ENCODE measurements around the gene ZNF33A.
"Not testable (repeated sequence)": the region's sequence is repeated elsewhere in the genome, so short reads cannot be mapped to it uniquely, and the experiment has no call there.

The ZNF33A gene

GRCh38 chr10:38038107-38038931 lies 27.8 kb downstream of the ZNF33A start:
- peaks cover 41 to 83% (median 64%) of the 10 kb centered on the region in 11 experiments for H3K36me3 ChIP-seq
- H3K9me3 ChIP-seq (replicated peaks in 1 of 11): peaks cover 0 to 35% (median 16%) of the 10 kb centered on the region in 11 experiments; a peak in 15 of 22 replicates
- H3K9ac ChIP-seq: peak overlapping the region; percentile 64 to 74 (median 70)
- peak overlapping the region; percentile 53 to 81 (median 77) for H3K27ac ChIP-seq
- H3K4me1 ChIP-seq: peaks cover 0 to 33% (median 14%) of the 10 kb centered on the region in 10 experiments; a peak in 16 of 20 replicates
- H4K20me1 ChIP-seq: no peaks in the 10 kb centered on the region
- H3K4me2 ChIP-seq: peak overlapping the region; percentile 50 to 98 (median 77)
- TF ChIP-seq Cebpa-rat (IDR thresholded peaks at IDR 0.05): no peak
- H3K4me3 ChIP-seq: peak overlapping the region; percentile 51 to 65 (median 57)
- no peaks in the 10 kb centered on the region for H3K27me3 ChIP-seq

- no peak for TF ChIP-seq Cebpa-rat (IDR thresholded peaks at IDR 0.05)
- Histone ChIP-seq H3K9ac (peak overlapping the region in 7 of 11 experiments; percentile 34 to 74 (median 70); a peak in 13 of 22 replicates), H3K9me3 (replicated peaks in 1 of 11) (peaks cover 0 to 35% (median 16%) of the 10 kb centered on the region in 11 experiments; a peak in 15 of 22 replicates), H3K4me2 (peak overlapping the region in 10 of 11 experiments; percentile 50 to 98 (median 76); a peak in 18 of 22 replicates), H3K27me3 (no peaks in the 10 kb centered on the region), H3K4me3 (peak overlapping the region in 6 of 10 experiments; percentile 51 to 62 (median 57); a peak in 11 of 20 replicates), H3K27ac (peak overlapping the region; percentile 53 to 81 (median 77); a peak in 21 of 22 replicates), H3K36me3 (peaks cover 36 to 83% (median 64%) of the 10 kb centered on the region in 11 experiments), H3K4me1 (peaks cover 0 to 33% (median 14%) of the 10 kb centered on the region in 10 experiments; a peak in 16 of 20 replicates), H4K20me1 (no peaks in the 10 kb centered on the region)
Measured at GRCh38 chr10:38038932-38039245, 28.4 kb downstream of the ZNF33A start.

- no peak overlapping the region for H3K4me3 ChIP-seq
- H3K9ac ChIP-seq: no peak overlapping the region
- no peaks in the 10 kb centered on the region for H3K27me3 ChIP-seq
- no peaks in the 10 kb centered on the region for H4K20me1 ChIP-seq
- H3K27ac ChIP-seq: no peak overlapping the region
- peaks cover 32 to 66% (median 53%) of the 10 kb centered on the region in 11 experiments for H3K9me3 ChIP-seq (replicated peaks in 1 of 11)
- TF ChIP-seq Cebpa-rat (IDR thresholded peaks at IDR 0.05): no peak
- H3K4me2 ChIP-seq: no peak overlapping the region
- H3K36me3 ChIP-seq: peaks cover 57 to 89% (median 75%) of the 10 kb centered on the region in 11 experiments
- H3K4me1 ChIP-seq: peaks cover 0 to 16% (median 7%) of the 10 kb centered on the region in 10 experiments; a peak in 10 of 20 replicates
Measured at GRCh38 chr10:38043516-38043915, 33.0 kb downstream of the ZNF33A start.

GRCh38 chr10:38045129-38045528 lies 34.7 kb downstream of the ZNF33A start:
- peaks cover 36 to 68% (median 58%) of the 10 kb centered on the region in 11 experiments for H3K9me3 ChIP-seq (replicated peaks in 1 of 11)
- no peak overlapping the region for H3K4me3 ChIP-seq
- H3K36me3 ChIP-seq: peaks cover 62 to 88% (median 80%) of the 10 kb centered on the region in 11 experiments
- H3K27me3 ChIP-seq: no peaks in the 10 kb centered on the region
- no peaks in the 10 kb centered on the region for H4K20me1 ChIP-seq
- no peak overlapping the region for H3K4me2 ChIP-seq
- H3K9ac ChIP-seq: no peak overlapping the region
- TF ChIP-seq Cebpa-rat (IDR thresholded peaks at IDR 0.05): no peak
- H3K4me1 ChIP-seq: peaks cover 0 to 11% (median 2%) of the 10 kb centered on the region in 10 experiments; a peak in 7 of 20 replicates
- H3K27ac ChIP-seq: no peak overlapping the region

- H3K9me3 ChIP-seq (replicated peaks in 1 of 11): peaks cover 55 to 71% (median 69%) of the 10 kb centered on the region in 11 experiments
- H3K36me3 ChIP-seq: peaks cover 52 to 83% (median 79%) of the 10 kb centered on the region in 11 experiments
Measured at GRCh38 chr10:38047666-38048065, 37.2 kb downstream of the ZNF33A start.

GRCh38 chr10:38050212-38050611 lies 39.7 kb downstream of the ZNF33A start:
- Histone ChIP-seq H3K4me3 (no peak overlapping the region), H3K9me3 (replicated peaks in 1 of 11) (peaks cover 66 to 84% (median 78%) of the 10 kb centered on the region in 11 experiments), H3K9ac (no peak overlapping the region), H4K20me1 (no peaks in the 10 kb centered on the region), H3K4me2 (peak overlapping the region in 3 of 11 experiments; percentile 7 to 37 (median 34); a peak in 5 of 22 replicates), H3K27me3 (no peaks in the 10 kb centered on the region), H3K4me1 (peaks cover 0 to 13% (median 4%) of the 10 kb centered on the region in 10 experiments; a peak in 7 of 20 replicates), H3K36me3 (peaks cover 61 to 83% (median 80%) of the 10 kb centered on the region in 11 experiments), H3K27ac (no peak overlapping the region)
- TF ChIP-seq Cebpa-rat (IDR thresholded peaks at IDR 0.05): no peak

More at GRCh38 chr10:38047666-38048065, 37.2 kb downstream of the ZNF33A start:
- Histone ChIP-seq H3K4me1 (peaks cover 0 to 13% (median 4%) of the 10 kb centered on the region in 10 experiments; a peak in 7 of 20 replicates), H3K4me2 (no peak overlapping the region), H3K4me3 (no peak overlapping the region), H3K27me3 (no peaks in the 10 kb centered on the region), H4K20me1 (no peaks in the 10 kb centered on the region), H3K27ac (no peak overlapping the region), H3K9ac (no peak overlapping the region)
- TF ChIP-seq Cebpa-rat (IDR thresholded peaks at IDR 0.05): no peak

- no peak overlapping the region for H3K27ac ChIP-seq
- H3K9ac ChIP-seq: no peak overlapping the region
- H3K36me3 ChIP-seq: peaks cover 72 to 96% (median 88%) of the 10 kb centered on the region in 11 experiments
- no peak for TF ChIP-seq Cebpa-rat (IDR thresholded peaks at IDR 0.05)
- H3K4me1 ChIP-seq: peaks cover 0 to 13% (median 4%) of the 10 kb centered on the region in 10 experiments; a peak in 7 of 20 replicates
- no peaks in the 10 kb centered on the region for H4K20me1 ChIP-seq
- peaks cover 76 to 92% (median 85%) of the 10 kb centered on the region in 11 experiments for H3K9me3 ChIP-seq (replicated peaks in 1 of 11)
- no peak overlapping the region for H3K4me2 ChIP-seq
- H3K27me3 ChIP-seq: no peaks in the 10 kb centered on the region; a peak in 1 of 22 replicates
- peak overlapping the region in 6 of 10 experiments; percentile 11 to 57 (median 20); a peak in 4 of 20 replicates for H3K4me3 ChIP-seq
Measured at GRCh38 chr10:38054361-38054797, 43.9 kb downstream of the ZNF33A start.

GRCh38 chr10:38055274-38055894 lies 44.9 kb downstream of the ZNF33A start:
- H3K27ac ChIP-seq, H3K4me2 ChIP-seq, H4K20me1 ChIP-seq, H3K4me1 ChIP-seq, H3K9ac ChIP-seq, H3K27me3 ChIP-seq: not testable (repeated sequence)
- peaks cover 69 to 98% (median 90%) of the 10 kb centered on the region in 11 experiments for H3K36me3 ChIP-seq
- peaks cover 74 to 89% (median 81%) of the 10 kb centered on the region in 11 experiments for H3K9me3 ChIP-seq (replicated peaks in 1 of 11)
- peak overlapping the region in 9 of 10 experiments; percentile 6 to 57 (median 20); a peak in 12 of 20 replicates for H3K4me3 ChIP-seq

- H3K9ac ChIP-seq, H3K4me1 ChIP-seq, H3K27me3 ChIP-seq, H3K4me2 ChIP-seq, H3K27ac ChIP-seq, H3K4me3 ChIP-seq, H4K20me1 ChIP-seq, H3K36me3 ChIP-seq: not testable (repeated sequence)
- peaks cover under 1 to 11% (median 5%) of the 10 kb centered on the region in 11 experiments; a peak in 13 of 22 replicates for H3K9me3 ChIP-seq (replicated peaks in 1 of 11)
Measured at GRCh38 chr10:38069663-38070062, 59.2 kb downstream of the ZNF33A start.
